GM23248 (cell line): Measurements from ENCODE around the gene ZNF407.

Experiments used
- EZH2 ChIP-seq: fragments of 200-600 bp; sonication (generic); IDR thresholded peaks from 2 replicates; pipeline ENCODE4 v1.6.1; 2018; ENCODE audit warnings: antibody characterized with exemption, mild to moderate bottlenecking; ENCODE audit not compliant: insufficient read depth, poor library complexity, severe bottlenecking
- EZH2phosphoT487 ChIP-seq: fragments of 200-600 bp; sonication (generic); IDR thresholded peaks from 2 replicates; pipeline ENCODE4 v1.6.1; 2018; ENCODE audit warnings: antibody characterized with exemption, moderate library complexity, mild to moderate bottlenecking, low read depth; ENCODE audit not compliant: insufficient read depth

DNA sequence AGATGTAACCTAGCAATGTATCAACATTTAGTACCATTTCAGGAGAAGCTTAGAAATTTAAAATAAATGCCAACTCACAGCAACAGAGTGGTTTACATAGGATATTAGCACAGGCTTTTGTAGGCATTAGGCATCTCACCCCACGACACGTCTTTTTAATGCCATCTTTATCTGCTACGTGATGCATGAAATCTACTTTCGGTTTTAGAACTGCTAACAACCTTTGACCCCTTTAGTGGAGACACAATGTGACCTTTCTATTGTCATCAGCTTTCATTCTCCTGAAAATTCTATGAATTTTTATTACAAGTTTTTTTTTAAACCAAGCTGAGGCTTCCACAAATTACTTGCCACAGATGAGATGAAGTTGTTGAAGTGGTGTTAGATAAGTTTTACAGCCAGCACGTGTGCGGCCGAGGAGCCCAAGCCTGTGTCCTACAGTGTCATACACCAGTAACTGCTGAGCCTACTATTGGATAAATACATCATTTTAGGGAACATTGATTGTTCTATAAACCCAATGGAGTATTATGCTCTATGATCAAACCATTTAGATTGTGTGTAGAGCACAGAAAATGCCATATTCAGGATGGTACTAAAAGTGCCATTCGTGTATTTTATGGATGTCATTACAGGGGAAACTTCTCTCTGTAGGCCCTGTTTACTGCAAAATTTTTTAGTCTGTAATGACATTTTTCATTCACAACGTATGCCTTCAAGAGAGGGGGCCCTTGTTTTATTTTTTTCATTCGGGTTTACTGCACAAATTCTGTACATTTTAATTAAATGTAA is 459.7 kb downstream of the ZNF407 start:
- no peak for TF ChIP-seq EZH2
- TF ChIP-seq EZH2phosphoT487: no peak
